ENCODE results near the gene C6orf47.

DNA sequence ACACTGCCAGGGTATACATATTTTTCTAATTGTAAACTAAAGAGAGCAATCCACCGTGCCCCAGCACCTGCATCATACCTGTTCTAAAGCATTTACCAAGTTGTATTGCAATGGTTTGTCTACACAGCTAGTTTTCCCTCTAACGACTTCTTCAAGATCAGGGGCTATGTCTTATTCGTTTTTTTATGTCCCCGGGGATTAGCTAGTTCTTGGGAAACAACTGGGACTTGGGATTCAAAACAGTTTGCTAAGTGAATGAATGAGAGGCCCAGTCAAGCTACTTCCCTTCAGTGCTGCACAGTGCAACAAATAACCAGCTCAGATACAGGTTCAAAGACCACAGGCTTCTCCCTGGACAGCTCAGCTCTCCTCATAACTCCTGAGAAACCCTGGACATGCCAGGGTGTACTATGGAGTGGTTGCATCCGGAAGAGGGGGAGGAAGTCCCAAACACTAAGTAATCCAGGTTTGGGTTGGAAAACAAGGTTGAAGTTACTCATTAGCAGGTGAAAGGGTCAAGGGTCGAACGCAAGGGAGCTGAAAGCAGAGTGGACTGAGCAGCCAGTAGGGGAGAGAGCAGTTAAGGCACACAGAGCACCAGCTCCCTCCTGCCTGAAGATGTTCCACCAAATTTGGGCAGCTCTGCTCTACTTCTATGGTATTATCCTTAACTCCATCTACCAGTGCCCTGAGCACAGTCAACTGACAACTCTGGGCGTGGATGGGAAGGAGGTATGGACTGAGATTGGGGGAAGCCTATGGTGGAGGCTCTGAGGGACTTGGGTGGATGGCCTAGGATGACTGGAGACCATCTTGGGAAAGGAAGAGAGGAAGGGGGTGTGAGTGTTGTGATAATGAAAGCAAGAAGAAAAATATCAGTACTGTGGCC, 5.0 kb downstream of the C6orf47 start, which contains the start of gene APOM:
- TF ChIP-seq NRL (CRISPR knock-in tag; IDR thresholded peaks at IDR 0.05; ENCODE audit: borderline replicate concordance) (no peak), HDAC6 (IDR thresholded peaks at IDR 0.05; ENCODE audit: low read depth, low read length) (no peak), ZNF780A (CRISPR knock-in tag; IDR thresholded peaks at IDR 0.05) (peak; percentile 73), FOXK2 (IDR thresholded peaks at IDR 0.05) (peak; percentile 97), BHLHE40 (IDR thresholded peaks at IDR 0.05; ENCODE audit: low read length) (peak; percentile 57; the same call in 1 of the 2 replicates), ZNF761 (CRISPR knock-in tag; conservative IDR thresholded peaks at IDR 0.05) (no peak; the same call in 1 of the 2 replicates)
- TF ChIP-seq, protein P1, sequence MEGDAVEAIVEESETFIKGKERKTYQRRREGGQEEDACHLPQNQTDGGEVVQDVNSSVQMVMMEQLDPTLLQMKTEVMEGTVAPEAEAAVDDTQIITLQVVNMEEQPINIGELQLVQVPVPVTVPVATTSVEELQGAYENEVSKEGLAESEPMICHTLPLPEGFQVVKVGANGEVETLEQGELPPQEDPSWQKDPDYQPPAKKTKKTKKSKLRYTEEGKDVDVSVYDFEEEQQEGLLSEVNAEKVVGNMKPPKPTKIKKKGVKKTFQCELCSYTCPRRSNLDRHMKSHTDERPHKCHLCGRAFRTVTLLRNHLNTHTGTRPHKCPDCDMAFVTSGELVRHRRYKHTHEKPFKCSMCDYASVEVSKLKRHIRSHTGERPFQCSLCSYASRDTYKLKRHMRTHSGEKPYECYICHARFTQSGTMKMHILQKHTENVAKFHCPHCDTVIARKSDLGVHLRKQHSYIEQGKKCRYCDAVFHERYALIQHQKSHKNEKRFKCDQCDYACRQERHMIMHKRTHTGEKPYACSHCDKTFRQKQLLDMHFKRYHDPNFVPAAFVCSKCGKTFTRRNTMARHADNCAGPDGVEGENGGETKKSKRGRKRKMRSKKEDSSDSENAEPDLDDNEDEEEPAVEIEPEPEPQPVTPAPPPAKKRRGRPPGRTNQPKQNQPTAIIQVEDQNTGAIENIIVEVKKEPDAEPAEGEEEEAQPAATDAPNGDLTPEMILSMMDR (CRISPR knock-in tag; IDR thresholded peaks at IDR 0.05), result peak; percentile 47

Data from HepG2 (cell line).